ENCODE results near the gene PRR12. TPM values are rescaled to one million over a fixed set of nuclear protein-coding genes. Genes with fewer than 3 reads are reported as not detected.

PRR12 gene
- polyA plus RNA-seq, 1 donor: 17.4 TPM

DNA sequence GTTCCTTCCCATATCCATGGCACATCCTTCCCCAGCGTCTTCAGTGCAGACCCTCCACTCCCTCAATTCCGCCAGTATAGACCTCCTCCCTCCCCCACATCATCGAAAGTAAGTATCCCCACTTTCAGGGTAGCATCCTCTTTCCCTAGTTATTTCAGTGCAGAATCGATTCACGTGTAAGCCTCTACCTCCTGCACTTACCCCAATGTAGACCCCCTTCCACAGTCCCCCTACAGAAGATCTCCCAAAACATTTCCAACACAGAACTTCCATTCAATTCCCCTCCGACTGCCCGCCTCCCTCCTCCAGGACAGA, 74.0 kb downstream of the PRR12 start:
- DNase-seq (ENCODE audit: low read depth): no peak

DNA sequence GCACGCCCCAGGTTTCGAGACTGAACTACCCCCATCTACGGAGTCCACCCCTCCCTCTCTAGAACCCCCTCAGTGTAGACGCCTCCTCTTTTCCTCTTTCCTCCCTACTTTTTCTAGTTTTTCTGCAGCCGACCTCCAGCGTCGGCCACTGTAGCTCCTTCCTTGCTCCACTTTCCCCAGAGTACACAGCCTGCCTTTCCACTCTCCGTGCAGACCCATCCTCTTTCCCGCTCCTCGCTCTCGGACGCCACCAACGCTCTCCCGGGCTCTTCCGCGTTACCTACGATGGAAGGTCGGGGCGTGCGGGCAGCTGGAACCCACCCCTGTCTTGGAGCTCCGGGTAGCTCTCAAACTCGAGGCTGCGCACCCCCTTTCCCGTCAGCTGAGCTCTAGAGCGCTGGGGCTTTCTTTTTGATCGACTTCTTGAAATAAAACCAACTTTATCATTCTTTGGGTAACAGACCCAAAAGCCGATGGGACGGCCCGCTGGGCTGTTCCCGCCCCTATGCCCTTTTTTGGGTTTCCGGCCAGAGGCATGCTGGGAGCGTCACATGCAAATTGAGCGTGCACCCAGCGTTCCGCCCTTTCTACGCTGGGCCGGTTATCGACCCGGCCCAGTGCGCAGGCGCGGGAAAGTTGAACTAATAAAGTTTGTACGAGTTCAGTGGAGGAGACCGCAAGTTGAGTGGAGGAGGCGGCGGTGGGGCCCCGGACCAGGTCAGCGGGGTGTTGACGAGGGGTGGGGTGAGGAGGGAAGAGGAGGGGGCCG, 74.6 kb downstream of the PRR12 start, which contains the start of the genes BCL2L12 and IRF3:
Gene BCL2L12 (plus strand): TSS at position 583 of the 769 bp plus-strand sequence. CDS start 760 bp downstream, outside the sequence.
Gene IRF3 (minus strand): TSS at position 507 of the 769 bp plus-strand sequence. CDS start 1,019 bp downstream, outside the sequence.
- peak; percentile 94 for DNase-seq (ENCODE audit: low read depth)

GRCh38 chr19:49666120-49666444, 75.1 kb downstream of the PRR12 start:
- DNase-seq (ENCODE audit: low read depth): no peak

- DNase-seq (ENCODE audit: low read depth): no peak
These were observed 76.5 kb downstream of the PRR12 start for GRCh38 chr19:49667473-49667872.

DNA sequence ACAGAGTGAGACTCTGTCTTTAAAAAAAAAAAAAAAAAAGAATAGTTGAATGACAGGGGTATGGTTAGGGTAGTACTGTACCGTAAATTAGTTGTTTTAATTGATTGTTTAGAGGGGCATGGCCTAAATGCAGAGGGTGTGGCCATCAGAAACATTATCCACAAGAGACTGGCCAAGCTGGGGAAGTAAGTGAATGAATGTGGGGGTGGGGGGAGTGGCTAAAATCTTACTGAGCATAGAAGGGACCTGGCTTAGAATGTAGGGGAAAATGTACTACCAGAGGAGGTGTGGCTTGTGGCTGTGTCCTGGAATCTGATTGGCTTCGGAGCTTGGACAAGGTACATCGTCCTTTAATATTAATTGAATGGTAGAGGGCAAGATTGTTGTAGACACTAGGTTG, 78.5 kb downstream of the PRR12 start:
- DNase-seq (ENCODE audit: low read depth): no peak

DNA sequence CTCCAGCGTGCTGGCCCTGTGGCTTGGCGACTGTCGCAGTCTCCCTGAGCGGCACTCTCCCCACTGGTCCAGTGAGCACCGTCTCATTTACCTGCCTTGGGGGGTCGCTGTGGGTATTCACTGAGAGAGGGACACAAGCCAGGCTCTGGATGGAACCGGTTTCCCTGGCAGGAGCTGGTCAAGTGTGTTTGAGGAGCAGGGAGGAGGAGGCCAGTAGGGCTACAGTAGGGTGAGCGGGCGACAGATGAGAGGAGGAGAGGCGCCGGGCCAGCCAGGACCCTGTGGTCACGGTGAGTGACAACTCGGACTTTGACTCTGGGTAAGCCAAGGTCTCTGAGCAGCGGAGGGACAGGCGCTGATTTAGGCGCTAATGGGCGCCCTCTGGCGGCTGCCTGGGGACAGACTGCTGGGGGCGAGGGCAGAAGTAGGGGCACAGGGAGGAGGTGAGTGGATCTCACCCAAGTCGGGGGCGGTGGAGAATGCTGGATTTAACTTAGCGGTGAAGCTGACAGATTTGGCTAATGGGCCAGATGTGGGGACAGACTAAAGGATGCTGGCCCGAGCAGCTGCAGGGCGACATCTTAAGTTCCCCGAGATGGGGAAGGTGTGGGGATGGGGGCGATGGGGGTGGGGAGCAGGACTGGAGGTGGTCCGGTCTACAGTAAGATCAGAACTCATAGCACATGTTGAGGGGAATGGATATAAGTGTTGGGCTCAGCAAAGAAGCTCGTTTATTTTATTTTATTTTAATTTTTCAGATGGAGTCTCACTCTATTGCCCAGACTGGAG, 81.3 kb downstream of the PRR12 start:
- DNase-seq (ENCODE audit: low read depth): no peak

Other genes starting within 250 kb of the PRR12 start
- gene TEAD2, start 228.8 kb upstream of the PRR12 start, polyA plus RNA-seq (ENCODE audit: insufficient read length): 54.4 TPM
- gene DKKL1, start 227.3 kb upstream of the PRR12 start, polyA plus RNA-seq (ENCODE audit: insufficient read length): 2.4 TPM
- gene KASH5, start 202.9 kb upstream of the PRR12 start, polyA plus RNA-seq (ENCODE audit: insufficient read length): not detected
- not detected for gene PTH2, start 167.7 kb upstream of the PRR12 start, polyA plus RNA-seq (ENCODE audit: insufficient read length)
- gene GFY, start 165.8 kb upstream of the PRR12 start, polyA plus RNA-seq (ENCODE audit: insufficient read length): 0.09 TPM
- gene SLC17A7, start 149.7 kb upstream of the PRR12 start, polyA plus RNA-seq (ENCODE audit: insufficient read length): 1.2 TPM
- gene PIH1D1, start 139.4 kb upstream of the PRR12 start, polyA plus RNA-seq (ENCODE audit: insufficient read length): 43.1 TPM
- gene ALDH16A1, start 138.0 kb upstream of the PRR12 start, polyA plus RNA-seq (ENCODE audit: insufficient read length): 10.1 TPM
- 3.2 TPM for gene FLT3LG, start 117.0 kb upstream of the PRR12 start, polyA plus RNA-seq (ENCODE audit: insufficient read length)
- gene RPL13A, start 103.6 kb upstream of the PRR12 start, polyA plus RNA-seq (ENCODE audit: insufficient read length): 5,065 TPM
- 3,524 TPM for gene RPS11, start 94.7 kb upstream of the PRR12 start, polyA plus RNA-seq (ENCODE audit: insufficient read length)
- 162 TPM for gene FCGRT, start 78.5 kb upstream of the PRR12 start, polyA plus RNA-seq (ENCODE audit: insufficient read length)
- gene RCN3, start 63.2 kb upstream of the PRR12 start, polyA plus RNA-seq (ENCODE audit: insufficient read length): 59.8 TPM
- gene NOSIP, start 10.6 kb upstream of the PRR12 start, polyA plus RNA-seq (ENCODE audit: insufficient read length): 56.5 TPM
- gene PRRG2, start 9.9 kb upstream of the PRR12 start, polyA plus RNA-seq (ENCODE audit: insufficient read length): 0.42 TPM
- 28.3 TPM for gene RRAS, start 49.0 kb downstream of the PRR12 start, polyA plus RNA-seq (ENCODE audit: insufficient read length)
- gene SCAF1, start 51.0 kb downstream of the PRR12 start, polyA plus RNA-seq (ENCODE audit: insufficient read length): 29.9 TPM
- 33.2 TPM for gene IRF3, start 74.7 kb downstream of the PRR12 start, polyA plus RNA-seq (ENCODE audit: insufficient read length)
- gene BCL2L12, start 74.8 kb downstream of the PRR12 start, polyA plus RNA-seq (ENCODE audit: insufficient read length): 28.4 TPM
- gene PRMT1, start 86.1 kb downstream of the PRR12 start, polyA plus RNA-seq (ENCODE audit: insufficient read length): 209 TPM
- 0.99 TPM for gene ADM5, start 98.4 kb downstream of the PRR12 start, polyA plus RNA-seq (ENCODE audit: insufficient read length)
- gene CPT1C, start 99.9 kb downstream of the PRR12 start, polyA plus RNA-seq (ENCODE audit: insufficient read length): 8.2 TPM
- 0.52 TPM for gene TSKS, start 172.1 kb downstream of the PRR12 start, polyA plus RNA-seq (ENCODE audit: insufficient read length)
- gene AP2A1, start 175.8 kb downstream of the PRR12 start, polyA plus RNA-seq (ENCODE audit: insufficient read length): 56.3 TPM
- 17.0 TPM for gene FUZ, start 222.1 kb downstream of the PRR12 start, polyA plus RNA-seq (ENCODE audit: insufficient read length)
- 28.6 TPM for gene MED25, start 227.1 kb downstream of the PRR12 start, polyA plus RNA-seq (ENCODE audit: insufficient read length)